CD1c-positive myeloid dendritic cell (primary cell): ENCODE results near the gene DPY19L2.
"Not testable (repeated sequence)": the region's sequence is repeated elsewhere in the genome, so short reads cannot be mapped to it uniquely, and the experiment has no call there.

Experiments
- DNase-seq: peaks from one replicate; pipeline ENCODE4 v3.0.0-alpha.2; 2016; ENCODE audit errors: extremely low spot score

The DPY19L2 gene

DNA sequence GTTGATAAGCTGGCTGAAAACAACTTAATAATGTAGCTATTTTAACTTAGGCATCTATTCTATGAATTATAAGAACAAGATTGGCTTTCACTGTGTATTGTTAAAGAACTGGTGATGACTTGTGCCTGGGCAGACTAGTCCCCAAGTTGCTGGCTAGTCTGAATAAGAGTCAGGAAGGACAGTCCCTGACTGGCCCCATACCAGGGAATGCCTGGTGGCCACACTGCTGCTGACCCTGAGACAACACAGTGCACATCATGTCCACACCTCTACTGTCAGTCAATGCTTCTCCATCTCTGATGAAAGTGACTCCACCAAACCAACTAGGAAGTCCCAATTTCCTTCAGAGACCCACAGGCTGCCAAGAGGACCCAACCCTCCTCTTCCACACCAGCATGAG is 130.5 kb downstream of the DPY19L2 start:
- DNase-seq: not testable (repeated sequence)

GRCh38 chr12:63529641-63530040 is 138.7 kb downstream of the DPY19L2 start:
- DNase-seq: not testable (repeated sequence)

DNA sequence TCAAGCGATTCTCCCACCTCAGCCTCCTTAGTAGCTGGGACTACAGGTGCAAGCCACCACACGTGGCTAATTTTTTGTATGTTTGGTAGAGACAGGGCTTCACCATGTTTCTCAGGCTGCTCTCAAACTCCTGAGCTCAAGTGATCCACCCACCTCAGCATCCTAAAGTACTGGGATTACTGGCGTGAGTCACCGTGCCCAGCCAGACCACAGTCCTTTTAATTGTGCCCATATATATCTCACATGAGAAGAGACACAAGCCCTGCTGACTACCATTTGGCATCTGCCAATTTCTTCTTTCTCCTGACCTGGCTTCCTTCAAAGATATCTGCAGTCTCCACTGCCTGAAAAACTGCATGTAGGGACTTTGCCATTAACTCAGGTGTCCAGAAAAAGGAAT is 142.5 kb downstream of the DPY19L2 start:
- DNase-seq: no peak

GRCh38 chr12:63521706-63522105 is 146.6 kb downstream of the DPY19L2 start:
- DNase-seq: no peak
